SK-N-SH (cell line): ENCODE data around the gene GPR75. TPM values are rescaled to one million over a fixed set of nuclear protein-coding genes. Genes with fewer than 3 reads are reported as not detected.

Experiments used
- CTCF ChIA-PET: fragments of 300-600, 350-600 bp; formaldehyde crosslinking; extraction: SDS; loops from one replicate; lab custom pipeline; 2021; lab: Yijun Ruan, JAX
- POLR2A ChIA-PET: fragments of 350-600 bp; sonication (Branson Sonifier 250); formaldehyde crosslinking; extraction: SDS; loops from one replicate; lab custom pipeline; 2020; ENCODE audit warnings: antibody characterized with exemption, inconsistent platforms; lab: Yijun Ruan, JAX
- DNase-seq: peaks from one replicate; pipeline ENCODE4 v3.0.0; 2012
- H2AFZ ChIP-seq: fragments of 200-600 bp; sonication (generic); 2 replicates; pipeline ENCODE4 v1.8.1; 2016; ENCODE audit warnings: antibody characterized with exemption, mild to moderate bottlenecking, low read depth
- H3F3A ChIP-seq: fragments of 200-600 bp; sonication (generic); replicated peaks from 2 replicates; pipeline ENCODE3; 2016; ENCODE audit warnings: antibody characterized with exemption, mild to moderate bottlenecking; ENCODE audit not compliant: insufficient read depth
- H3K27ac ChIP-seq, 2 experiments: fragments of 200-500 bp in 1 of 2; fragments of 200-600 bp in 1 of 2; sonication (Bioruptor generic) in 1 of 2; sonication (generic), shearing (Covaris generic) in 1 of 2; 2 replicates each; pipeline versions ENCODE4 v1.5.1 to v1.6.1; 2014 to 2016; ENCODE audit warnings: low read depth in 2 of 2, inconsistent platforms in 1 of 2, low read length in 1 of 2, mild to moderate bottlenecking in 1 of 2, mixed read lengths in 1 of 2
- H3K27me3 ChIP-seq: fragments of 200-600 bp; sonication (generic), shearing (Covaris generic); 2 replicates; pipeline ENCODE4 v1.6.1; 2016; ENCODE audit warnings: mixed run types; ENCODE audit not compliant: insufficient read depth
- H3K36me3 ChIP-seq, 2 experiments: fragments of 200-500 bp in 1 of 2; fragments of 200-600 bp in 1 of 2; sonication (Bioruptor generic) in 1 of 2; sonication (generic) in 1 of 2; replicated peaks in 1 of 2; 2 replicates each; pipeline versions ENCODE3 to v1.5.1; 2014 to 2016; ENCODE audit warnings: low read length in 1 of 2, mild to moderate bottlenecking in 1 of 2; ENCODE audit not compliant: insufficient read depth in 2 of 2, control insufficient read depth in 1 of 2
- H3K4me1 ChIP-seq, 2 experiments: fragments of 200-500 bp in 1 of 2; fragments of 200-600 bp in 1 of 2; sonication (Bioruptor generic) in 1 of 2; sonication (generic), shearing (Covaris generic) in 1 of 2; 2 replicates each; pipeline versions ENCODE4 v1.5.1 to v1.6.1; 2014 to 2016; ENCODE audit warnings: low read depth in 1 of 2, low read length in 1 of 2, mixed run types in 1 of 2; ENCODE audit not compliant: insufficient read depth in 2 of 2, control insufficient read depth in 1 of 2
- H3K4me2 ChIP-seq: fragments of 200-600 bp; sonication (generic), shearing (Covaris generic); 2 replicates; pipeline ENCODE4 v1.6.1; 2017; ENCODE audit warnings: mixed run types
- H3K4me3 ChIP-seq, 2 experiments: fragments of 200-500 bp in 1 of 2; fragments of 200-600 bp in 1 of 2; sonication (Bioruptor generic) in 1 of 2; sonication (generic), shearing (Covaris generic) in 1 of 2; 2 replicates each; pipeline versions ENCODE4 v1.5.1 to v1.8.1; 2014 to 2016; ENCODE audit warnings: low read depth in 2 of 2, inconsistent platforms in 1 of 2, low read length in 1 of 2, mild to moderate bottlenecking in 1 of 2, mixed read lengths in 1 of 2, moderate library complexity in 1 of 2
- H3K79me2 ChIP-seq: fragments of 200-600 bp; sonication (generic); 2 replicates; pipeline ENCODE4 v1.8.1; 2017; ENCODE audit warnings: mild to moderate bottlenecking; ENCODE audit not compliant: insufficient read depth
- H3K9ac ChIP-seq: fragments of 200-600 bp; sonication (generic); 2 replicates; pipeline ENCODE4 v1.6.1; 2017; ENCODE audit warnings: mixed run types
- H3K9me2 ChIP-seq: fragments of 200-600 bp; sonication (generic); 2 replicates; pipeline ENCODE4 v1.6.1; 2017; ENCODE audit warnings: mixed run types
- H3K9me3 ChIP-seq: fragments of 200-600 bp; sonication (generic); 2 replicates; pipeline ENCODE4 v1.6.1; 2017; ENCODE audit warnings: mixed run types, mild to moderate bottlenecking, moderate library complexity
- H4K20me1 ChIP-seq: fragments of 200-600 bp; sonication (generic); 2 replicates; pipeline ENCODE4 v1.6.1; 2017; ENCODE audit warnings: mild to moderate bottlenecking, mixed run types; ENCODE audit not compliant: insufficient read depth
- ELF1 ChIP-seq: IDR thresholded peaks from 2 replicates; pipeline ENCODE4 v1.4.0; 2012
- EP300 ChIP-seq, 2 experiments: IDR thresholded peaks; 2 replicates each; pipeline versions ENCODE4 v1.4.0 to v1.6.1; 2012; ENCODE audit warnings: borderline replicate concordance in 1 of 2, low read depth in 1 of 2, low read length in 1 of 2
- FOSL2 ChIP-seq: IDR thresholded peaks from 2 replicates; pipeline ENCODE4 v1.4.0; 2012; ENCODE audit warnings: low read depth, mild to moderate bottlenecking, moderate library complexity, borderline replicate concordance
- FOXJ3 ChIP-seq: sonication (generic); formaldehyde crosslinking; IDR thresholded peaks from 2 replicates; pipeline ENCODE4 v1.5.1; 2020; ENCODE audit warnings: mild to moderate bottlenecking, missing genetic modification reagents
- FOXM1 ChIP-seq: IDR thresholded peaks from 2 replicates; pipeline ENCODE4 v1.4.0; 2012; ENCODE audit warnings: low read depth, mild to moderate bottlenecking
- GABPA ChIP-seq: IDR thresholded peaks from 2 replicates; pipeline ENCODE4 v1.4.0; 2012; ENCODE audit warnings: low read depth, mild to moderate bottlenecking
- MEF2A ChIP-seq: IDR thresholded peaks from 2 replicates; pipeline ENCODE4 v1.4.0; 2012; ENCODE audit warnings: low read depth, borderline replicate concordance
- NRF1 ChIP-seq: IDR thresholded peaks from 2 replicates; pipeline ENCODE4 v1.6.1; 2012; ENCODE audit warnings: low read depth, mild to moderate bottlenecking, low read length
- POLR2AphosphoS5 ChIP-seq: IDR thresholded peaks from 2 replicates; pipeline ENCODE4 v1.6.1; 2012; ENCODE audit warnings: low read depth, low read length
- REST ChIP-seq: IDR thresholded peaks from 2 replicates; pipeline ENCODE4 v1.6.1; 2012; ENCODE audit warnings: mild to moderate bottlenecking, low read depth, low read length, moderate library complexity
- RFX5 ChIP-seq: IDR thresholded peaks from 2 replicates; pipeline ENCODE4 v1.6.1; 2012; ENCODE audit warnings: mild to moderate bottlenecking, improper control_type of control experiment, low read length
- RXRA ChIP-seq: IDR thresholded peaks from 2 replicates; pipeline ENCODE4 v1.4.0; 2012; ENCODE audit warnings: low read depth, mild to moderate bottlenecking, borderline replicate concordance
- TAF1 ChIP-seq: IDR thresholded peaks from 2 replicates; pipeline ENCODE4 v1.6.1; 2012; ENCODE audit warnings: low read depth, mild to moderate bottlenecking, low read length, moderate library complexity, borderline replicate concordance
- TCF12 ChIP-seq: IDR thresholded peaks from 2 replicates; pipeline ENCODE4 v1.4.0; 2012
- USF1 ChIP-seq: IDR thresholded peaks from 2 replicates; pipeline ENCODE4 v1.4.0; 2012; ENCODE audit warnings: low read depth, borderline replicate concordance
- WGBS: methylation state at CpG from one replicate; pipeline ENCODE4 v1.1.6; 2017; ENCODE audit warnings: low lambda C conversion rate; 5-methylcytosine and 5-hydroxymethylcytosine counted together
- polyA plus RNA-seq, 3 experiments: library from polyadenylated mRNA; depleted of rRNA; stranded (reverse); fragments of >200 nt; gene quantifications; 2 replicates each; pipeline ENCODE4 v1.2.3, GENCODE V29; 2012
- TF ChIP-seq, protein P1 (sequence below): fragments of 150-350 bp; IDR thresholded peaks from 2 replicates; pipeline ENCODE4 v1.6.1; 2017; ENCODE audit warnings: antibody characterized with exemption, low read length, low read depth, borderline replicate concordance
- TF ChIP-seq, protein P2 (sequence below): IDR thresholded peaks from 2 replicates; pipeline ENCODE4 v1.4.0; 2012; ENCODE audit warnings: low read depth, borderline replicate concordance
- TF ChIP-seq, protein P3 (sequence below): IDR thresholded peaks from 2 replicates; pipeline ENCODE4 v1.4.0; 2012; ENCODE audit warnings: low read depth

The GPR75 gene
- polyA plus RNA-seq, 1 of the 3 experiments (the other 2 are of a cell fraction): 1.8 TPM

DNA sequence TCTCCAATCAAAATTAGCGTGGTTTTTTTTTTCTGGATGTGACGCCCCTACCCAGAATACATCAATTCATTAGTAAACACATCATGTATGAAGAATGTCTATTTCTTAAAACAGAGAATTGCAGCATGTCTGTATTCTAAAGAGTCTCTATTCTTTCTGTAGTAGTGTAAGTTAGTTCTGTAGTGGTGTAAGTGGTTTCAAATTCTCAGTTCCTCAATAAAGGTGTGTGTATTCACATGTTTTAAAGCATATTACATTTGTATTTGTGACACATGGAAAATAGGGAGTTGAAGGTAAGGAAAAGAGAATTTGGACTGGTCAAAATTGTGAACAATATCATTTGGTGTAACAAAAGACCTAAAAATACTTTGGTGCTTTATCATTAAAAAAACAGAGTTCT lies 8.0 kb upstream of the GPR75 start:
- Histone ChIP-seq H3K9me2 (no peaks in the 10 kb centered on the region), H2AFZ (no peak overlapping the region), H4K20me1 (no peaks in the 10 kb centered on the region), H3K79me2 (no peaks in the 10 kb centered on the region), H3K36me3 (peaks cover 46 to 64% of the 10 kb centered on the region in 2 experiments), H3K4me1 (peaks cover 0 to 4% of the 10 kb centered on the region in 2 experiments; a peak in 2 of 4 replicates), H3K27me3 (no peaks in the 10 kb centered on the region), H3K9ac (no peak overlapping the region), H3K4me2 (no peak overlapping the region), H3K4me3 (no peak overlapping the region), H3K27ac (no peak overlapping the region), H3F3A (peaks cover 4% of the 10 kb centered on the region), H3K9me3 (no peaks in the 10 kb centered on the region)
- ChIA-PET POLR2A (no interaction called here), CTCF (no interaction called here)
- no peak for DNase-seq
- WGBS: 96% methylated on average over 2 of the region's 2 CpGs
- TF ChIP-seq TAF1 (no peak), FOXM1 (no peak), FOXJ3 (CRISPR knock-in tag) (no peak), FOSL2 (no peak), USF1 (no peak), ELF1 (no peak), GABPA (no peak), RFX5 (no peak), TCF12 (no peak), REST (no peak), EP300 (IDR thresholded peaks at IDR 0.05; ENCODE audit: borderline replicate concordance in 1 of 2, low read depth in 1 of 2, low read length in 1 of 2) (no peak), MEF2A (no peak), POLR2AphosphoS5 (no peak), RXRA (no peak), NRF1 (no peak)
- TF ChIP-seq, protein P1, sequence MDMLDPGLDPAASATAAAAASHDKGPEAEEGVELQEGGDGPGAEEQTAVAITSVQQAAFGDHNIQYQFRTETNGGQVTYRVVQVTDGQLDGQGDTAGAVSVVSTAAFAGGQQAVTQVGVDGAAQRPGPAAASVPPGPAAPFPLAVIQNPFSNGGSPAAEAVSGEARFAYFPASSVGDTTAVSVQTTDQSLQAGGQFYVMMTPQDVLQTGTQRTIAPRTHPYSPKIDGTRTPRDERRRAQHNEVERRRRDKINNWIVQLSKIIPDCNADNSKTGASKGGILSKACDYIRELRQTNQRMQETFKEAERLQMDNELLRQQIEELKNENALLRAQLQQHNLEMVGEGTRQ: no peak
- TF ChIP-seq, protein P2, sequence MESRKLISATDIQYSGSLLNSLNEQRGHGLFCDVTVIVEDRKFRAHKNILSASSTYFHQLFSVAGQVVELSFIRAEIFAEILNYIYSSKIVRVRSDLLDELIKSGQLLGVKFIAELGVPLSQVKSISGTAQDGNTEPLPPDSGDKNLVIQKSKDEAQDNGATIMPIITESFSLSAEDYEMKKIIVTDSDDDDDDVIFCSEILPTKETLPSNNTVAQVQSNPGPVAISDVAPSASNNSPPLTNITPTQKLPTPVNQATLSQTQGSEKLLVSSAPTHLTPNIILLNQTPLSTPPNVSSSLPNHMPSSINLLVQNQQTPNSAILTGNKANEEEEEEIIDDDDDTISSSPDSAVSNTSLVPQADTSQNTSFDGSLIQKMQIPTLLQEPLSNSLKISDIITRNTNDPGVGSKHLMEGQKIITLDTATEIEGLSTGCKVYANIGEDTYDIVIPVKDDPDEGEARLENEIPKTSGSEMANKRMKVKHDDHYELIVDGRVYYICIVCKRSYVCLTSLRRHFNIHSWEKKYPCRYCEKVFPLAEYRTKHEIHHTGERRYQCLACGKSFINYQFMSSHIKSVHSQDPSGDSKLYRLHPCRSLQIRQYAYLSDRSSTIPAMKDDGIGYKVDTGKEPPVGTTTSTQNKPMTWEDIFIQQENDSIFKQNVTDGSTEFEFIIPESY: no peak
- TF ChIP-seq, protein P3, sequence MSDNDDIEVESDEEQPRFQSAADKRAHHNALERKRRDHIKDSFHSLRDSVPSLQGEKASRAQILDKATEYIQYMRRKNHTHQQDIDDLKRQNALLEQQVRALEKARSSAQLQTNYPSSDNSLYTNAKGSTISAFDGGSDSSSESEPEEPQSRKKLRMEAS: no peak
